Endothelial cell of umbilical vein (primary cell): ENCODE results near the gene SEH1L. TPM values are rescaled to one million over a fixed set of nuclear protein-coding genes. Genes with fewer than 3 reads are reported as not detected.

Experiments
- BruUV-seq: library from RNA; stranded (reverse); fragments of 400-500 nt; replicated peaks from 2 replicates; lab custom pipeline; 2021; lab: Mats Ljungman, UMichigan
- CTCF ChIA-PET: fragments of 300-600, 350-600 bp; sonication (Branson Sonifier 250); formaldehyde crosslinking; loops from one replicate; lab custom pipeline; 2021; ENCODE audit warnings: antibody characterized with exemption, inconsistent platforms; lab: Charles Lee
- POLR2A ChIA-PET: fragments of 300-600, 350-600 bp; sonication (Branson Sonifier 250); formaldehyde crosslinking; loops from one replicate; lab custom pipeline; 2021; ENCODE audit warnings: antibody characterized with exemption, inconsistent platforms; lab: Charles Lee
- DNase-seq: peaks from one replicate; pipeline ENCODE4 v3.0.0-alpha.2; 2011; ENCODE audit warnings: low read depth, low spot score
- FAIRE-seq: peaks from 2 replicates; lab custom pipeline; 2011; peaks lifted over from hg19 to GRCh38; lab: Jason Lieb, UNC
- H2AFZ ChIP-seq: 2 replicates; pipeline ENCODE4 v1.6.0; 2012; ENCODE audit warnings: low read depth, low read length, control low read depth, inconsistent platforms
- H3K27ac ChIP-seq: 2 replicates; pipeline ENCODE4 v1.5.1; 2011; ENCODE audit warnings: low read depth, mild to moderate bottlenecking, control low read depth, low read length, moderate library complexity; ENCODE audit not compliant: insufficient read depth
- H3K27me3 ChIP-seq, 2 experiments: 2 replicates each; pipeline versions ENCODE4 v1.6.0 to v1.6.1; 2011; ENCODE audit warnings: low read length in 2 of 2, mixed read lengths in 1 of 2; ENCODE audit not compliant: control insufficient read depth in 2 of 2, insufficient read depth in 2 of 2
- H3K36me3 ChIP-seq, 2 experiments: 2 replicates in 1 of 2; 3 replicates in 1 of 2; pipeline ENCODE4 v1.5.1; 2011; ENCODE audit warnings: low read length in 2 of 2, mild to moderate bottlenecking in 1 of 2, moderate library complexity in 1 of 2; ENCODE audit not compliant: control insufficient read depth in 2 of 2, insufficient read depth in 2 of 2; ENCODE audit errors: extremely low read depth in 1 of 2
- H3K4me1 ChIP-seq: 3 replicates; pipeline ENCODE4 v1.5.1; 2011; ENCODE audit warnings: mild to moderate bottlenecking, low read length; ENCODE audit not compliant: control insufficient read depth, insufficient read depth; ENCODE audit errors: extremely low read depth
- H3K4me2 ChIP-seq: 2 replicates; pipeline ENCODE4 v1.6.1; 2011; ENCODE audit warnings: low read length, control low read depth, mixed read lengths; ENCODE audit not compliant: insufficient read depth
- H3K4me3 ChIP-seq, 3 experiments: fragments of 200-600 bp in 1 of 3; sonication (generic), shearing (Covaris generic) in 1 of 3; replicated peaks in 1 of 3; 2 replicates each; pipeline ENCODE4 v1.5.1; 2011 to 2016; ENCODE audit warnings: control low read depth in 3 of 3, low read length in 3 of 3, mild to moderate bottlenecking in 2 of 3, inconsistent platforms in 1 of 3, low read depth in 1 of 3, moderate library complexity in 1 of 3; ENCODE audit not compliant: insufficient read depth in 1 of 3
- H3K79me2 ChIP-seq: 2 replicates; pipeline ENCODE4 v1.6.0; 2012; ENCODE audit warnings: low read length, inconsistent platforms; ENCODE audit not compliant: control insufficient read depth, insufficient read depth
- H3K9ac ChIP-seq: replicated peaks from 2 replicates; pipeline ENCODE3; 2011; ENCODE audit warnings: low read length, control low read depth; ENCODE audit not compliant: insufficient read depth; ENCODE audit errors: extremely low read depth
- H3K9me1 ChIP-seq: replicated peaks from 3 replicates; pipeline ENCODE4 v1.6.0; 2011; ENCODE audit warnings: mild to moderate bottlenecking, low read length; ENCODE audit not compliant: control insufficient read depth, insufficient read depth; ENCODE audit errors: extremely low read depth
- H3K9me3 ChIP-seq: replicated peaks from 2 replicates; pipeline ENCODE4 v1.5.1; 2012; ENCODE audit warnings: low read length, inconsistent platforms; ENCODE audit not compliant: control insufficient read depth, insufficient read depth
- H4K20me1 ChIP-seq: replicated peaks from 2 replicates; pipeline ENCODE3; 2011; ENCODE audit warnings: mild to moderate bottlenecking, low read length; ENCODE audit not compliant: control insufficient read depth, insufficient read depth; ENCODE audit errors: extremely low read depth
- EZH2 ChIP-seq: IDR thresholded peaks from 2 replicates; pipeline ENCODE4 v1.6.1; 2012; ENCODE audit warnings: borderline replicate concordance, low read depth, mild to moderate bottlenecking, moderate library complexity, low read length, inconsistent platforms; ENCODE audit not compliant: severe bottlenecking
- FOS ChIP-seq: IDR thresholded peaks from 2 replicates; pipeline ENCODE4 v1.6.1; 2011; ENCODE audit warnings: mild to moderate bottlenecking, low read length, moderate library complexity, borderline replicate concordance; ENCODE audit not compliant: insufficient read depth
- GATA2 ChIP-seq: IDR thresholded peaks from 2 replicates; pipeline ENCODE4 v1.7.0; 2011; ENCODE audit warnings: low read depth, mild to moderate bottlenecking, moderate library complexity, mixed read lengths, low read length; ENCODE audit not compliant: insufficient read length, insufficient read depth
- MYC ChIP-seq: IDR thresholded peaks from one replicate; pipeline ENCODE4 v1.6.1; 2011; ENCODE audit warnings: mild to moderate bottlenecking, low read depth, low read length
- POLR2A ChIP-seq: IDR thresholded peaks from 2 replicates; pipeline ENCODE4 v1.6.1; 2012; ENCODE audit warnings: low read depth, mild to moderate bottlenecking, control low read depth, low read length
- POLR2AphosphoS5 ChIP-seq: IDR thresholded peaks from 2 replicates; pipeline ENCODE4 v1.6.1; 2012; ENCODE audit warnings: low read depth, mild to moderate bottlenecking, control low read depth, low read length, moderate library complexity; ENCODE audit not compliant: insufficient read depth
- dilution Hi-C: fragments of 300-500 bp; cut with MboI; formaldehyde crosslinking; loops from one replicate; pipeline ENCODE4 v1.15.0; 2019; ENCODE audit warnings: low sequenced_read_pairs; ENCODE audit not compliant: extremely low pct_ligation_motif_present
- intact Hi-C: fragments of 100-400 bp; cut with micrococcal nuclease; formaldehyde crosslinking; loops from one replicate; pipeline ENCODE4 v1.10.0; 2022
- polyA plus RNA-seq, 4 experiments: library from polyadenylated mRNA; depleted of rRNA in 3 of 4; stranded (reverse) in 3 of 4; unstranded in 1 of 4; fragments of >200 nt; gene quantifications; 2 replicates each; pipeline versions ENCODE4 v1.2.1 to v1.2.3, GENCODE V29; 2011 to 2012; ENCODE audit warnings: missing spikeins in 1 of 4
- total RNA-seq: library from RNA; stranded (reverse); gene quantifications from 2 replicates; pipeline ENCODE4 v1.2.3, GENCODE V29; 2021
- TF ChIP-seq, protein P1 (sequence below): IDR thresholded peaks from 2 replicates; pipeline ENCODE4 v1.6.1; 2011; ENCODE audit not compliant: insufficient read depth, insufficient read length
- TF ChIP-seq, protein P2 (sequence below), 2 donors: IDR thresholded peaks; 1 replicate in 1 of 2; 2 replicates in 1 of 2; pipeline ENCODE4 v1.5.1; 2011; ENCODE audit warnings: low read length in 2 of 2, mild to moderate bottlenecking in 2 of 2, moderate library complexity in 2 of 2, control low read depth in 1 of 2, inconsistent platforms in 1 of 2, low read depth in 1 of 2; ENCODE audit not compliant: insufficient read depth in 1 of 2; ENCODE audit errors: extremely low read depth in 1 of 2

The SEH1L gene
- total and polyA plus RNA-seq, 2 donors (not counting 3 experiments of a cell fraction or from before 2014, with no cell fraction given): 19.8 to 42.8 TPM

- Histone ChIP-seq H2AFZ (no peak overlapping the region), H4K20me1 (no peaks in the 10 kb centered on the region), H3K9me1 (no peaks in the 10 kb centered on the region), H3K4me1 (peaks cover 10% of the 10 kb centered on the region), H3K4me2 (no peak overlapping the region), H3K4me3 (no peak overlapping the region), H3K27ac (no peak overlapping the region), H3K79me2 (peaks cover 5% of the 10 kb centered on the region), H3K9me3 (no peaks in the 10 kb centered on the region), H3K9ac (no peak overlapping the region), H3K36me3 (peaks cover 9 to 27% of the 10 kb centered on the region in 2 experiments), H3K27me3 (no peaks in the 10 kb centered on the region)
- TF ChIP-seq GATA2 (no peak), MYC (no peak), POLR2A (no peak), FOS (no peak), POLR2AphosphoS5 (no peak), EZH2 (no peak)
- TF ChIP-seq, protein P1, sequence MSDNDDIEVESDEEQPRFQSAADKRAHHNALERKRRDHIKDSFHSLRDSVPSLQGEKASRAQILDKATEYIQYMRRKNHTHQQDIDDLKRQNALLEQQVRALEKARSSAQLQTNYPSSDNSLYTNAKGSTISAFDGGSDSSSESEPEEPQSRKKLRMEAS: no peak
- TF ChIP-seq, protein P2, sequence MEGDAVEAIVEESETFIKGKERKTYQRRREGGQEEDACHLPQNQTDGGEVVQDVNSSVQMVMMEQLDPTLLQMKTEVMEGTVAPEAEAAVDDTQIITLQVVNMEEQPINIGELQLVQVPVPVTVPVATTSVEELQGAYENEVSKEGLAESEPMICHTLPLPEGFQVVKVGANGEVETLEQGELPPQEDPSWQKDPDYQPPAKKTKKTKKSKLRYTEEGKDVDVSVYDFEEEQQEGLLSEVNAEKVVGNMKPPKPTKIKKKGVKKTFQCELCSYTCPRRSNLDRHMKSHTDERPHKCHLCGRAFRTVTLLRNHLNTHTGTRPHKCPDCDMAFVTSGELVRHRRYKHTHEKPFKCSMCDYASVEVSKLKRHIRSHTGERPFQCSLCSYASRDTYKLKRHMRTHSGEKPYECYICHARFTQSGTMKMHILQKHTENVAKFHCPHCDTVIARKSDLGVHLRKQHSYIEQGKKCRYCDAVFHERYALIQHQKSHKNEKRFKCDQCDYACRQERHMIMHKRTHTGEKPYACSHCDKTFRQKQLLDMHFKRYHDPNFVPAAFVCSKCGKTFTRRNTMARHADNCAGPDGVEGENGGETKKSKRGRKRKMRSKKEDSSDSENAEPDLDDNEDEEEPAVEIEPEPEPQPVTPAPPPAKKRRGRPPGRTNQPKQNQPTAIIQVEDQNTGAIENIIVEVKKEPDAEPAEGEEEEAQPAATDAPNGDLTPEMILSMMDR (IDR thresholded peaks at IDR 0.05; ENCODE audit: extremely low read depth in 1 of 2, insufficient read depth in 1 of 2, low read depth in 1 of 2, low read length in 2 of 2): no peak
- POLR2A ChIA-PET: no interaction called here
- dilution Hi-C loops (no loop called here), intact Hi-C loops (no loop called here)
- no peak for FAIRE-seq
- CTCF ChIA-PET: interaction anchor here (0.9 to 1.3 kb wide), 3 partner anchors 11 to 271 kb away, joined by 3 read pairs; no protein-coding TSS in a partner anchor
- BruUV-seq: no TSS peak
- DNase-seq: no peak
Observed at GRCh38 chr18:13014818-13015217, 67.0 kb downstream of the SEH1L start.
